Measurements from ENCODE around the gene SMYD3.

- TF ChIP-seq CTCF (IDR thresholded peaks at IDR 0.05) (no peak), POLR2AphosphoS5 (IDR thresholded peaks at IDR 0.05) (no peak), POLR2A (IDR thresholded peaks at IDR 0.05) (no peak), EP300 (IDR thresholded peaks at IDR 0.05) (no peak)
These were observed 572.7 kb downstream of the SMYD3 start for GRCh38 chr1:245934409-245934808.

Data from gastroesophageal sphincter (tissue), 3 donors.